Stimulated activated CD4-positive, alpha-beta T cell treated with anti-CD3 and anti-CD28 coated beads, TNF-alpha, amount 100 ng/mL, for 48 hours (primary cell): ENCODE measurements around the gene FREY1.

Source experiments
- DNase-seq, 3 donors: peaks; one replicate each; pipeline ENCODE4 v3.0.0-alpha.2; 2020; ENCODE audit warnings: low read depth in 3 of 3

FREY1 gene

GRCh38 chr11:45928535-45929215, 21.6 kb upstream of the FREY1 start:
- no peak for DNase-seq

GRCh38 chr11:45927684-45928413, 20.8 kb upstream of the FREY1 start:
- no peak for DNase-seq

- no peak for DNase-seq
Measured at GRCh38 chr11:45927332-45927683, 20.2 kb upstream of the FREY1 start.

DNA sequence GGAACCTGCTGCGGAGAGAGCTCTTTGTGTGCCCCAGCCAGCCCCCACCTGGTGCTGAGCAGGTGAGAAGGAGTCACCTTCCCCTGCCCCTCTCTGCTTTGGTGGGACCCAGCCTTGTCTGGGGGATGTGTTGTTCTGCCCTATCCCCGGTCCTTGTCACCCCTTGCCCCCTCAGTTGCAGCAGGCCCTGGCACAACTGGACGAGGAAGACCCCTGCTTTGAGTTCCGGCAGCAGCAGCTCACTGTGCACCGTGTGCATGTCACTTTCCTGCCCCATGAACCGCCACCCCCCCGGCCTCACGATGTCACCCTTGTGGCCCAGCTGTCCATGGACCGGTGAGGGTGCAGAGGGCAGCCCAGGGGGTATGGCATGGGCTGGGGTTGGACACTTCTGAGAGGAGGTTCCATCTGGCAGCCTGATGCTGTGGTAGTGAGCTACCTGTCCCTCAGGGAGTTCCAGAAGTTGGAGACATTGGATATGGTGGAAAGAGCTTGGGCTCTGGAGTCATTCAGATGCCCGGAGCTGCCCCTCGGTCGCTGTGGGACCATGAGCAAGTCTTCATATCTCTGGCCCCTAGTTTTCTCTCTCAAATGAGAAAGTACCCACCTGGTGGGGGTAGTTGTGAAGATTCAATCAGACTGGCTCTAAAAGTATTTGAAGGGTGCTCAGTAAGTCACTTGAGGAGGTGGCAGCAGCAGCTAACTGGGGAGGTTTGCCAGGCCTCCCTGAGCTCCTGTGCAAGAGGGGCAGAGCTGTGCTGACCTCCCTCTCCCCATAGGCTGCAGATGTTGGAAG, 19.7 kb upstream of the FREY1 start:
- no peak for DNase-seq

DNA sequence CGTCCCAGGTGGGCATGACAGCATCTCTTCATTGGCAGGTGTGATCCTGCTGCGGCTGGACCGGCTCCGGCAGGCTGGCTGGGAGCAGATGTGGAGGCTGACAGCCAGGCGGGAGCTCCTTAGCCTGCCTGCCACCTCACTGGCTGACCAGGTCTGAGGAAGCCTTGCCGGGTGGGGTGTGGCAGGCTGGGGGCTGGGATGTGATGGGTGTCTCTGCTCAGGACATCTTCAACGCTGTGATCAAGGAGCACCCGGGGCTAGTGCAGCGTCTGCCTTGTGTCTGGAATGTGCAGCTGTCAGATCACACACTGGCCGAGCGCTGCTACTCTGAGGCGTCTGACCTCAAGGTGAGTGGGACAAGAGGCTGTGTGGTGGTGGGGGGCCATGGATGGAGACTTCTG, 18.9 kb upstream of the FREY1 start:
- no peak for DNase-seq

DNA sequence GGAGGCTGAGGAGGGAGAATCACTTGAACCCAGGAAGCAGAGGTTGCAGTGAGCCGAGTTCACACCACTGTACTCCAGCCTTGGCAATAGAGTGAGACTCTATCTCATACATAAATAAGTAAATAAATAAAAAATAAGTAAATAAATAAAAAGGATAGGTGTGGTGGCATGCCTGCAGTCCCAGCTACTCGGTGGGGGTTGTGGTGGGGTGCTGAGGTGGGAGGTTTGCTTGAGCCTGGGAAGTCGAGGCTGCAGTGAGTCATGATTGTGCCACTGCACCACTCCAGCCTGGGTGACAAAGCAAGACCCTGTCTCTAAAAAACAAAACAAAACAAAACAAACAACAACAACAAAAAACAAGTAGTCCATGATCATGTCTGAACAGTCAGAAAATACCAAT, 18.5 kb upstream of the FREY1 start:
- no peak for DNase-seq

GRCh38 chr11:45924927-45925326, 17.9 kb upstream of the FREY1 start:
- DNase-seq, result no peak

GRCh38 chr11:45924036-45924915, 17.2 kb upstream of the FREY1 start:
- DNase-seq, result no peak

DNA sequence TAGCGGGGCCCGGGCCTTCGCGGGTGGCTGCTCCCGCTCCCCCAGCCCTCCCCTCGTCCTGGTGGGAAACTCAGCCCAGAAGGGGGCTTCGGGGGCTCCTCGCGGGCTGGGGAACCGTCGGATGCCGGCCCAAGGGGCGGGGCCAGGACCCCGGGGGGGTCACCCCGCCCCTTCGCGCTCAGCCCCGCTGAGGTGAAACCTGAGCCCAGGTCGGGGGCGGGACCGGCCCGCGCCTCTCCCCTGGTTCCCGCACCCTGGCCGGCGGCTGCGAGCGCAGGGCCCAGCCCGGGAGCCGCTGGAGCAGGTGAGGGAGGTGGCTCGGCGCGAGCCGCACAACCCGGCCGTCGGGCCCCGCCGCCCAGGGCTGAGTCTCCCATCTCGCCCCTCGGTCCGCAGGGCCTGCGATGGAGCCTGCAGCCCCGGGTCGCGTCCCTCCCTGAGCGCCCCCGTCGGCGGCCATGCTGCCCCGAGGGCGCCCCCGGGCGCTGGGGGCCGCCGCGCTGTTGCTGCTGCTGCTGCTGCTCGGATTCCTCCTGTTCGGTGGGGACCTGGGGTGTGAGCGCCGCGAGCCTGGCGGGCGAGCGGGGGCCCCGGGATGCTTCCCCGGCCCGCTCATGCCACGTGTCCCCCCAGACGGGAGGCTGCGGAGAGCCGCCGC, 15.5 kb upstream of the FREY1 start, which contains the start of gene LARGE2:
TSS of gene LARGE2 (plus strand) at position 232 of the 658 bp plus-strand sequence. CDS start at position 459, 227 bp downstream.
- no peak for DNase-seq

DNA sequence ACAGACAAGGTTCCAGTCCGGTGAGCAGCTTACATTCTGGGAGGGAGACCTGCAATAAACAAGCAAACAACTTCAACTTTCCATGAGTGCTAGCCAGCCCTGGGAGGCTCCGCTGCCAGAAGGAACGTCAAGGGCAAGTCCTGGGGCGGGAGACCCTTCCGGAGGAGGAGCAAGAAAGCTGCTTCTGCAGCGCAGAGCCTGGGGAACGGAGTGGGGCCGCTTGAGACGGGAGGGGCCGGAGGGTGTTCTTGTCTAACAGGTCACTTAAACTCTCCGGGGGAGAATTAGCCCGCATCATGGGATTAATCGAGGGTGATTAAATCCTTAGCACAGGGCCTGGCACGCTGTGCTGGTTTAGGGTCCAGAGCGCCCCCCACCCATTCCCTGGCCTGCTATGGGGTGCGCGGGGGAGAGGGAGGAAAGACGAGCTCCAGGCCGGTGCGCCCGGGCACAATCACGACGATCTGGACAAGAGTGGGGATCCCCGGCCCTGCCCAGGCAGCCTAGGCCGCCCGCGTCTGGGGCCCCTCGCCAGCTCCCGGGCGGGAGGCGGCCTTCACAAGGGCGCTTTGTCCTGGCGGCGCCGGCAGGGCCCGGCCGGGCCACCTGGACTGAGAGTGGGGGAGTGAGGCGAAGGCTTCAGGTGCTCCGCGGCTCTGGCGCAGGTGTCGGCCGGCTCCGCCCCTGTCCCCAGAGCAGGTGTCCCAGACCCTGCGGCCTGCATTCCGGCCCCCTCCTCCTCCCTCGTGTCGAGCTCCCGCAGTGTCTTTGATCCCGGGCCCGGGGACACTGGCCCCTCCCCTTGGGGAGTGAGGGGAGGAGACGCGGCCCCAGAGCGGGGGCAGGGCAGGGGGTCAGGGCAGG, 14.7 kb upstream of the FREY1 start:
- DNase-seq, result no peak

- DNase-seq, result no peak
Measured at GRCh38 chr11:45920531-45921477, 13.7 kb upstream of the FREY1 start.

GRCh38 chr11:45919806-45920530, 12.9 kb upstream of the FREY1 start:
- DNase-seq, result no peak

- no peak for DNase-seq
Measured at GRCh38 chr11:45918962-45919675, 12.0 kb upstream of the FREY1 start.

- DNase-seq, result peak; percentile 18 to 61 (median 40)
Measured at GRCh38 chr11:45918331-45918941, 11.4 kb upstream of the FREY1 start.

- DNase-seq, result peak; percentile 82 to 94 (median 91)
Measured at GRCh38 chr11:45917623-45918330, 10.7 kb upstream of the FREY1 start, which contains the start of gene PEX16. PEX16 (minus strand) TSS chr11:45917877; CDS start chr11:45917811, 66 bp downstream.

DNA sequence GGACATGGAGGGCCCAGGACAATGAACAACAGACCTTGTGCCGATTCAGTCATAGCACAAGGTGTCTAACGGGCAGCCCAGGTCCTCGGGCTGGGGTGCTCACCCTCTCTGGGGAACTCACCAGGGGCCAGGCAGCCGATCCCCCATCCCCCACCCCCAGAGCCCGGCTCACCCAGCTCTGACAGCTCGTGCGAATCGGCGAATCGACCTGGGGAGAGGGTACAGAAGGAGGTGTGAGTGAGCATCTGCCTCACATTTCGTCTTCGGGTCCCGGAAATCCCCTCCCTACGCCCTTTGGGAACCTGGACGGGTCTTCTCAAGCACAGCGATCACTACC, 10.2 kb upstream of the FREY1 start:
- DNase-seq, result no peak

- no peak for DNase-seq
Measured at GRCh38 chr11:45915446-45915845, 8.4 kb upstream of the FREY1 start.
